Epithelial cell of proximal tubule (primary cell): Measurements from ENCODE around the gene LRMDA. TPM values are rescaled to one million over a fixed set of nuclear protein-coding genes. Genes with fewer than 3 reads are reported as not detected.

ENCODE experiments used
- DNase-seq: peaks from one replicate; pipeline ENCODE4 v3.0.0-alpha.2; 2011; ENCODE audit warnings: low read depth
- H3K4me3 ChIP-seq: 2 replicates; pipeline ENCODE4 v1.5.1; 2011; ENCODE audit warnings: low read depth, mild to moderate bottlenecking, low read length
- CTCF ChIP-seq: conservative IDR thresholded peaks from 2 replicates; pipeline ENCODE4 v1.5.1; 2012; ENCODE audit warnings: low read depth, mild to moderate bottlenecking, low read length
- total RNA-seq: library from RNA; depleted of rRNA; stranded (reverse); fragments of >200 nt; gene quantifications from 2 replicates; pipeline ENCODE4 v1.2.3, GENCODE V29; 2015

LRMDA gene
- total RNA-seq, 1 donor from 2014 or later, result 0.75 TPM

- DNase-seq, result no peak
- no peak overlapping the region for H3K4me3 ChIP-seq
- TF ChIP-seq CTCF, result no peak
These were observed 847.5 kb downstream of the LRMDA start for GRCh38 chr10:76278811-76279460.

GRCh38 chr10:76281659-76282058 lies 850.2 kb downstream of the LRMDA start:
- TF ChIP-seq CTCF, result no peak
- H3K4me3 ChIP-seq, result no peak overlapping the region
- DNase-seq, result no peak

- no peak overlapping the region for H3K4me3 ChIP-seq
- DNase-seq, result peak; percentile 73
- no peak for TF ChIP-seq CTCF
These were observed 850.9 kb downstream of the LRMDA start for GRCh38 chr10:76282061-76283025.

GRCh38 chr10:76284351-76284750 lies 852.9 kb downstream of the LRMDA start:
- no peak for TF ChIP-seq CTCF
- no peak overlapping the region for H3K4me3 ChIP-seq
- no peak for DNase-seq

GRCh38 chr10:76285012-76285411 lies 853.6 kb downstream of the LRMDA start:
- no peak for TF ChIP-seq CTCF
- no peak overlapping the region for H3K4me3 ChIP-seq
- DNase-seq, result peak; percentile 77

- TF ChIP-seq CTCF, result no peak
- DNase-seq, result no peak
These were observed 854.1 kb downstream of the LRMDA start for GRCh38 chr10:76285515-76285914.

More at GRCh38 chr10:76285515-76285914, 854.1 kb downstream of the LRMDA start:
- H3K4me3 ChIP-seq, result no peak overlapping the region
